Hepatocyte (in vitro differentiated cells): Measurements from ENCODE around the gene KLF5. TPM values are rescaled to one million over a fixed set of nuclear protein-coding genes. Genes with fewer than 3 reads are reported as not detected.
"Not testable (repeated sequence)": the region's sequence is repeated elsewhere in the genome, so short reads cannot be mapped to it uniquely, and the experiment has no call there.

Experiments
- DNase-seq: peaks from one replicate; pipeline ENCODE4 v3.0.0-alpha.2; 2016; ENCODE audit warnings: low spot score
- H2AFZ ChIP-seq: fragments of 200-600 bp; sonication (generic); 2 replicates; pipeline ENCODE4 v1.6.0; 2016; ENCODE audit warnings: antibody characterized with exemption, mild to moderate bottlenecking
- H3K27ac ChIP-seq: fragments of 200-600 bp; sonication (generic); 2 replicates; pipeline ENCODE4 v1.5.1; 2016; ENCODE audit warnings: mild to moderate bottlenecking
- H3K27me3 ChIP-seq: fragments of 200-600 bp; sonication (generic); 2 replicates; pipeline ENCODE4 v1.6.1; 2016
- H3K36me3 ChIP-seq: fragments of 200-600 bp; sonication (generic); replicated peaks from 2 replicates; pipeline ENCODE4 v1.5.1; 2016; ENCODE audit warnings: low read depth; ENCODE audit not compliant: insufficient read depth
- H3K4me1 ChIP-seq: fragments of 200-600 bp; sonication (generic); 2 replicates; pipeline ENCODE4 v1.5.1; 2016; ENCODE audit warnings: mild to moderate bottlenecking, moderate library complexity; ENCODE audit not compliant: insufficient read depth
- H3K4me2 ChIP-seq: fragments of 200-600 bp; sonication (generic); 2 replicates; pipeline ENCODE4 v1.6.0; 2016
- H3K4me3 ChIP-seq: fragments of 200-600 bp; sonication (generic); 2 replicates; pipeline ENCODE4 v1.5.1; 2016; ENCODE audit warnings: mild to moderate bottlenecking
- H3K79me2 ChIP-seq: fragments of 200-600 bp; sonication (generic); 2 replicates; pipeline ENCODE4 v1.6.0; 2017; ENCODE audit warnings: mild to moderate bottlenecking
- H3K9me2 ChIP-seq: fragments of 200-600 bp; sonication (generic); replicated peaks from 2 replicates; pipeline ENCODE4 v1.6.0; 2017; ENCODE audit warnings: mild to moderate bottlenecking; ENCODE audit not compliant: insufficient read depth
- H3K9me3 ChIP-seq: fragments of 200-600 bp; sonication (generic); 2 replicates; pipeline ENCODE4 v1.5.1; 2016; ENCODE audit warnings: low read depth, mild to moderate bottlenecking
- H4K20me1 ChIP-seq: fragments of 200-600 bp; sonication (generic); 2 replicates; pipeline ENCODE4 v1.6.0; 2016; ENCODE audit warnings: mild to moderate bottlenecking; ENCODE audit not compliant: insufficient read depth, poor library complexity, severe bottlenecking
- CTCF ChIP-seq: fragments of 200-600 bp; sonication (generic); IDR thresholded peaks from 2 replicates; pipeline ENCODE4 v1.5.1; 2016; ENCODE audit warnings: antibody characterized with exemption, mild to moderate bottlenecking; ENCODE audit not compliant: poor library complexity
- EZH2 ChIP-seq: fragments of 200-600 bp; sonication (generic); IDR thresholded peaks from 2 replicates; pipeline ENCODE4 v1.6.1; 2016; ENCODE audit warnings: antibody characterized with exemption, mild to moderate bottlenecking, borderline replicate concordance
- EZH2phosphoT487 ChIP-seq: fragments of 200-600 bp; sonication (generic); IDR thresholded peaks from one replicate; pipeline ENCODE4 v1.6.1; 2018; ENCODE audit warnings: antibody characterized with exemption, mild to moderate bottlenecking, low read depth, moderate library complexity; ENCODE audit not compliant: unreplicated experiment, severe bottlenecking
- WGBS: methylation state at CpG from one replicate; pipeline ENCODE4 v1.1.6; 2016; ENCODE audit warnings: low lambda C conversion rate; ENCODE audit errors: missing lambda C conversion rate; 5-methylcytosine and 5-hydroxymethylcytosine counted together
- polyA plus RNA-seq: library from polyadenylated mRNA; unstranded; fragments of >200 nt; fragmentation: Nextera tagmentation; extraction: Ambion mirVana; gene quantifications from 2 replicates; pipeline ENCODE4 v1.2.1, GENCODE V29; 2016
- total RNA-seq: library from RNA; depleted of rRNA; stranded (reverse); fragments of >200 nt; gene quantifications from 2 replicates; pipeline ENCODE4 v1.2.3, GENCODE V29; 2014

KLF5 gene
- total and polyA plus RNA-seq, 2 experiments from 2014 or later = 92.6 to 99.9 TPM

GRCh38 chr13:73096638-73097037, 37.8 kb downstream of the KLF5 start:
- H3K36me3 ChIP-seq = no peaks in the 10 kb centered on the region
- H3K4me3 ChIP-seq = no peak overlapping the region
- no peaks in the 10 kb centered on the region for H4K20me1 ChIP-seq
- H3K79me2 ChIP-seq = no peaks in the 10 kb centered on the region
- TF ChIP-seq EZH2 = no peak
- no peak for TF ChIP-seq EZH2phosphoT487
- no peak for TF ChIP-seq CTCF
- no peaks in the 10 kb centered on the region for H3K4me1 ChIP-seq
- no peaks in the 10 kb centered on the region for H3K9me3 ChIP-seq
- H2AFZ ChIP-seq = no peak overlapping the region
- H3K9me2 ChIP-seq = no peaks in the 10 kb centered on the region
- DNase-seq = no peak
- no peak overlapping the region for H3K4me2 ChIP-seq
- WGBS = 74% methylated on average over 5 of the region's 5 CpGs
- no peaks in the 10 kb centered on the region for H3K27me3 ChIP-seq
- H3K27ac ChIP-seq = no peak overlapping the region

GRCh38 chr13:73100781-73101180, 42.0 kb downstream of the KLF5 start:
- H3K27ac ChIP-seq, H3K9me3 ChIP-seq, H3K79me2 ChIP-seq, H3K27me3 ChIP-seq, H3K9me2 ChIP-seq, H4K20me1 ChIP-seq, H3K4me1 ChIP-seq, H3K4me3 ChIP-seq, H3K4me2 ChIP-seq, DNase-seq, H2AFZ ChIP-seq, H3K36me3 ChIP-seq: not testable (repeated sequence)
- WGBS = 98% methylated on average over 10 of the region's 10 CpGs

- H3K36me3 ChIP-seq = no peaks in the 10 kb centered on the region
- H3K4me1 ChIP-seq = no peaks in the 10 kb centered on the region
- H3K4me3 ChIP-seq = no peak overlapping the region
- no peaks in the 10 kb centered on the region for H4K20me1 ChIP-seq
- no peak overlapping the region for H2AFZ ChIP-seq
- no peaks in the 10 kb centered on the region for H3K79me2 ChIP-seq
- no peaks in the 10 kb centered on the region for H3K9me3 ChIP-seq
- H3K4me2 ChIP-seq = no peak overlapping the region
- WGBS = 75% methylated on average over 2 of the region's 2 CpGs
- H3K27ac ChIP-seq = no peak overlapping the region
- H3K9me2 ChIP-seq = no peaks in the 10 kb centered on the region
- no peak for TF ChIP-seq CTCF
- TF ChIP-seq EZH2 = no peak
- no peak for TF ChIP-seq EZH2phosphoT487
- no peaks in the 10 kb centered on the region for H3K27me3 ChIP-seq
- DNase-seq = peak; percentile 17
These were observed 42.7 kb downstream of the KLF5 start for GRCh38 chr13:73101351-73102007.

GRCh38 chr13:73103238-73103637, 44.4 kb downstream of the KLF5 start:
- Histone ChIP-seq H3K36me3 (no peaks in the 10 kb centered on the region), H3K9me2 (no peaks in the 10 kb centered on the region), H3K27ac (peak overlapping the region; percentile 28), H4K20me1 (no peaks in the 10 kb centered on the region), H3K4me3 (no peak overlapping the region), H3K27me3 (no peaks in the 10 kb centered on the region), H3K79me2 (no peaks in the 10 kb centered on the region), H2AFZ (no peak overlapping the region), H3K4me2 (peak overlapping the region; percentile 55), H3K4me1 (peaks cover 3% of the 10 kb centered on the region), H3K9me3 (no peaks in the 10 kb centered on the region)
- no peak for TF ChIP-seq EZH2
- no peak for TF ChIP-seq EZH2phosphoT487
- no peak for TF ChIP-seq CTCF
- 37% methylated on average over 1 of the region's 1 CpG for WGBS
- DNase-seq = no peak
